AG04449 (cell line): Measurements from ENCODE around the gene GARIN5B.

Experiments used
- CTCF ChIA-PET: fragments of 350-600 bp; formaldehyde crosslinking; extraction: SDS; loops from one replicate; lab custom pipeline; 2021; ENCODE audit warnings: antibody characterized with exemption; lab: Yijun Ruan, JAX
- POLR2A ChIA-PET: fragments of 400-600, 350-600 bp; formaldehyde crosslinking; extraction: SDS; loops from one replicate; lab custom pipeline; 2020; ENCODE audit warnings: antibody characterized with exemption, inconsistent platforms; lab: Yijun Ruan, JAX
- DNase-seq: peaks from one replicate; pipeline ENCODE4 v3.0.0-alpha.2; 2010; ENCODE audit warnings: low read depth, low spot score
- H3K4me3 ChIP-seq: 2 replicates; pipeline ENCODE4 v1.5.1; 2011; ENCODE audit warnings: low read depth, mild to moderate bottlenecking, control low read depth, low read length
- CTCF ChIP-seq: IDR thresholded peaks from one replicate; pipeline ENCODE4 v1.5.1; 2011; ENCODE audit warnings: mild to moderate bottlenecking, moderate library complexity, low read length, control low read depth, inconsistent platforms; ENCODE audit not compliant: insufficient read depth; ENCODE audit errors: missing control alignments

The GARIN5B gene

GRCh38 chr19:55308281-55308680, 54.8 kb downstream of the GARIN5B start:
- CTCF ChIA-PET: interaction anchor here (0.9 kb wide), 1 partner anchor 24 kb away, joined by 3 read pairs; no protein-coding TSS in a partner anchor
- H3K4me3 ChIP-seq: no peak overlapping the region
- no peak for TF ChIP-seq CTCF
- DNase-seq: no peak
- POLR2A ChIA-PET: no interaction called here

- no peak overlapping the region for H3K4me3 ChIP-seq
- ChIA-PET CTCF (interaction anchor here (1.2 to 6.8 kb wide), 3 partner anchors 11 to 112 kb away, joined by 3 to 135 read pairs (median 127); partner anchors contain the start of gene TMEM150B), POLR2A (interaction anchor here (1.4 kb wide), 1 partner anchor 101 kb away, joined by 4 read pairs; the partner anchor contains the start of gene UBE2S)
- no peak for TF ChIP-seq CTCF
- DNase-seq: no peak
Observed at GRCh38 chr19:55306712-55307111, 56.3 kb downstream of the GARIN5B start.

GRCh38 chr19:55305983-55306562, 57.0 kb downstream of the GARIN5B start:
- POLR2A ChIA-PET: interaction anchor here (1.4 kb wide), 1 partner anchor 102 kb away, joined by 4 read pairs; the partner anchor contains the start of gene UBE2S
- H3K4me3 ChIP-seq: no peak overlapping the region
- DNase-seq: no peak
- no peak for TF ChIP-seq CTCF
- CTCF ChIA-PET: interaction anchor here (1.2 to 6.8 kb wide), 3 partner anchors 12 to 113 kb away, joined by 3 to 135 read pairs (median 127); partner anchors contain the start of gene TMEM150B

GRCh38 chr19:55305491-55305890, 57.6 kb downstream of the GARIN5B start:
- ChIA-PET CTCF (interaction anchor here (6.6 to 6.8 kb wide), 2 partner anchors 13 to 14 kb away, joined by 127 to 135 read pairs; partner anchors contain the start of gene TMEM150B), POLR2A (no interaction called here)
- no peak for TF ChIP-seq CTCF
- H3K4me3 ChIP-seq: no peak overlapping the region
- DNase-seq: no peak

GRCh38 chr19:55304980-55305379, 58.1 kb downstream of the GARIN5B start:
- DNase-seq: no peak
- ChIA-PET POLR2A (no interaction called here), CTCF (interaction anchor here (6.6 to 6.8 kb wide), 2 partner anchors 13 to 14 kb away, joined by 127 to 135 read pairs; partner anchors contain the start of gene TMEM150B)
- no peak overlapping the region for H3K4me3 ChIP-seq
- no peak for TF ChIP-seq CTCF
